H9 (cell line): ENCODE measurements around the gene HILPDA. TPM values are rescaled to one million over a fixed set of nuclear protein-coding genes. Genes with fewer than 3 reads are reported as not detected.

Source experiments
- DNase-seq: peaks from one replicate; pipeline ENCODE4 v3.0.0-alpha.2; 2017
- H2AFZ ChIP-seq: one replicate; pipeline ENCODE4 v1.6.1; 2013; ENCODE audit warnings: mild to moderate bottlenecking, low read length, control low read depth, moderate library complexity
- H2AK5ac ChIP-seq: 2 replicates; pipeline ENCODE4 v1.6.1; 2013; ENCODE audit warnings: low read length, control low read depth, mixed read lengths; ENCODE audit not compliant: insufficient read length
- H2BK120ac ChIP-seq: one replicate; pipeline ENCODE4 v1.6.1; 2013; ENCODE audit warnings: low read depth, mild to moderate bottlenecking, low read length, control low read depth, inconsistent platforms; ENCODE audit not compliant: poor library complexity, severe bottlenecking
- H2BK12ac ChIP-seq: 2 replicates; pipeline ENCODE4 v1.6.1; 2013; ENCODE audit warnings: low read length, control low read depth, mixed read lengths, low read depth; ENCODE audit not compliant: insufficient read length
- H2BK15ac ChIP-seq: 2 replicates; pipeline ENCODE4 v1.6.1; 2013; ENCODE audit warnings: low read depth, low read length, control low read depth
- H2BK20ac ChIP-seq: one replicate; pipeline ENCODE4 v1.6.1; 2013; ENCODE audit warnings: low read depth, mild to moderate bottlenecking, low read length, control low read depth, inconsistent platforms; ENCODE audit not compliant: poor library complexity, severe bottlenecking
- H2BK5ac ChIP-seq: 2 replicates; pipeline ENCODE4 v1.6.1; 2013; ENCODE audit warnings: low read length, control low read depth, mixed read lengths; ENCODE audit not compliant: insufficient read length
- H3K14ac ChIP-seq: 2 replicates; pipeline ENCODE4 v1.6.1; 2013; ENCODE audit warnings: low read length, control low read depth; ENCODE audit not compliant: insufficient read depth
- H3K18ac ChIP-seq: 2 replicates; pipeline ENCODE4 v1.6.1; 2013; ENCODE audit warnings: low read depth, mild to moderate bottlenecking, mixed read lengths, low read length, control low read depth; ENCODE audit not compliant: insufficient read length
- H3K23ac ChIP-seq: 2 replicates; pipeline ENCODE4 v1.6.1; 2013; ENCODE audit warnings: low read length, control low read depth, mixed read lengths, low read depth; ENCODE audit not compliant: insufficient read length
- H3K23me2 ChIP-seq: 2 replicates; pipeline ENCODE4 v1.6.1; 2013; ENCODE audit warnings: low read depth, mild to moderate bottlenecking, mixed read lengths, low read length, control low read depth; ENCODE audit not compliant: insufficient read length, poor library complexity, severe bottlenecking
- H3K27ac ChIP-seq: 2 replicates; pipeline ENCODE4 v1.5.1; 2013; ENCODE audit warnings: low read length, control low read depth, mixed read lengths, low read depth; ENCODE audit not compliant: insufficient read length
- H3K27me3 ChIP-seq: 2 replicates; pipeline ENCODE4 v1.6.1; 2013; ENCODE audit warnings: low read length, control low read depth, inconsistent platforms; ENCODE audit not compliant: insufficient read depth
- H3K4ac ChIP-seq: 2 replicates; pipeline ENCODE4 v1.6.1; 2013; ENCODE audit warnings: low read depth, mild to moderate bottlenecking, control low read depth, inconsistent platforms, low read length, moderate library complexity
- H3K4me1 ChIP-seq: 2 replicates; pipeline ENCODE4 v1.6.1; 2013; ENCODE audit warnings: low read length, control low read depth, inconsistent platforms; ENCODE audit not compliant: insufficient read depth
- H3K4me2 ChIP-seq: 2 replicates; pipeline ENCODE4 v1.6.1; 2013; ENCODE audit warnings: low read length, control low read depth, mixed read lengths; ENCODE audit not compliant: insufficient read length, insufficient read depth
- H3K56ac ChIP-seq: 2 replicates; pipeline ENCODE4 v1.6.1; 2013; ENCODE audit warnings: low read depth, mild to moderate bottlenecking, mixed read lengths, low read length, control low read depth; ENCODE audit not compliant: insufficient read length
- H3K79me1 ChIP-seq: 2 replicates; pipeline ENCODE4 v1.6.1; 2013; ENCODE audit warnings: low read depth, mild to moderate bottlenecking, moderate library complexity, low read length, control low read depth, inconsistent platforms; ENCODE audit not compliant: insufficient read depth, poor library complexity, severe bottlenecking
- H3K79me2 ChIP-seq: 2 replicates; pipeline ENCODE4 v1.6.1; 2013; ENCODE audit warnings: low read length, control low read depth, inconsistent platforms; ENCODE audit not compliant: insufficient read depth
- H3K9ac ChIP-seq: 2 replicates; pipeline ENCODE4 v1.6.1; 2013; ENCODE audit warnings: low read length, control low read depth, mixed read lengths; ENCODE audit not compliant: insufficient read length; ENCODE audit errors: extremely low read depth
- H3K9me3 ChIP-seq: one replicate; pipeline ENCODE4 v1.6.1; 2013; ENCODE audit warnings: low read depth, low read length, inconsistent platforms; ENCODE audit not compliant: control insufficient read depth
- H3T11ph ChIP-seq: one replicate; pipeline ENCODE4 v1.6.1; 2013; ENCODE audit warnings: mild to moderate bottlenecking, low read length, control low read depth, inconsistent platforms
- H4K20me1 ChIP-seq: one replicate; pipeline ENCODE4 v1.6.1; 2013; ENCODE audit not compliant: control insufficient read depth, insufficient read length, insufficient read depth
- H4K5ac ChIP-seq: 2 replicates; pipeline ENCODE4 v1.6.1; 2013; ENCODE audit warnings: low read depth, mild to moderate bottlenecking, mixed read lengths, low read length, control low read depth; ENCODE audit not compliant: insufficient read length
- H4K8ac ChIP-seq: replicated peaks from 2 replicates; pipeline ENCODE4 v1.6.1; 2013; ENCODE audit warnings: low read length, control low read depth, mixed read lengths, low read depth; ENCODE audit not compliant: insufficient read length
- H4K91ac ChIP-seq: 2 replicates; pipeline ENCODE4 v1.6.1; 2013; ENCODE audit warnings: low read depth, mild to moderate bottlenecking, moderate library complexity, mixed read lengths, low read length, control low read depth; ENCODE audit not compliant: insufficient read length
- H3K27ac Mint-ChIP-seq, 3 experiments: 2 replicates in 2 of 3; 3 replicates in 1 of 3; pipeline ENCODE4 v1.8.0; 2020 to 2021; ENCODE audit warnings: mixed read lengths in 3 of 3, mild to moderate bottlenecking in 1 of 3, moderate library complexity in 1 of 3
- H3K27me3 Mint-ChIP-seq: 2 replicates; pipeline ENCODE4 v1.8.0; 2021; ENCODE audit warnings: low read depth, mild to moderate bottlenecking, moderate library complexity, mixed read lengths
- H3K36me3 Mint-ChIP-seq, 3 experiments: 2 replicates in 2 of 3; 3 replicates in 1 of 3; pipeline ENCODE4 v1.8.0; 2020 to 2021; ENCODE audit warnings: low read depth in 3 of 3, mixed read lengths in 3 of 3; ENCODE audit not compliant: insufficient read depth in 1 of 3
- H3K4me1 Mint-ChIP-seq, 2 experiments: 2 replicates each; pipeline ENCODE4 v1.8.0; 2020; ENCODE audit warnings: mixed read lengths in 2 of 2
- H3K4me3 Mint-ChIP-seq, 2 experiments: 2 replicates in 1 of 2; 3 replicates in 1 of 2; pipeline ENCODE4 v1.8.0; 2020 to 2021; ENCODE audit warnings: mild to moderate bottlenecking in 2 of 2, mixed read lengths in 2 of 2, moderate library complexity in 1 of 2
- H3K9me3 Mint-ChIP-seq, 2 experiments: 2 replicates in 1 of 2; 3 replicates in 1 of 2; pipeline ENCODE4 v1.8.0; 2020; ENCODE audit warnings: mild to moderate bottlenecking in 2 of 2, mixed read lengths in 2 of 2, moderate library complexity in 1 of 2
- CTCF ChIP-seq: fragments of 200-600 bp; sonication (generic); conservative IDR thresholded peaks from 3 replicates; pipeline ENCODE4 v1.8.0; 2021; ENCODE audit warnings: antibody characterized with exemption, mild to moderate bottlenecking
- WGBS: extraction: QIAGEN DNeasy Blood & Tissue Kit; methylation state at CpG from one replicate; pipeline ENCODE4 v1.1.7; 2013; ENCODE audit warnings: missing lambda C conversion rate, low lambda C conversion rate, mixed read lengths; ENCODE audit not compliant: insufficient read length; ENCODE audit errors: extremely low coverage; 5-methylcytosine and 5-hydroxymethylcytosine counted together
- total RNA-seq: library from RNA; stranded (reverse); gene quantifications from 2 replicates; pipeline ENCODE4 v1.2.1, GENCODE V29; 2021

Gene HILPDA
- total RNA-seq, 1 experiment from 2014 or later: 23.3 TPM

- Mint-ChIP-seq H3K4me3 (peak overlapping the region; percentile 96 to 99), H3K36me3 (peaks cover 13 to 22% (median 19%) of the 10 kb centered on the region in 3 experiments), H3K27me3 (peaks cover 15% of the 10 kb centered on the region), H3K4me1 (peaks cover 49 to 67% of the 10 kb centered on the region in 2 experiments), H3K9me3 (no peaks in the 10 kb centered on the region), H3K27ac (peak overlapping the region in 2 of 3 experiments; percentile 24 to 87; a peak in 2 of 7 replicates)
- no peak overlapping the region for H4K5ac ChIP-seq
- no peak overlapping the region for H3K23ac ChIP-seq
- no peaks in the 10 kb centered on the region for H3K4me1 ChIP-seq
- H4K20me1 ChIP-seq: no peaks in the 10 kb centered on the region
- peak overlapping the region; percentile 78 for H3K4me2 ChIP-seq
- H3K23me2 ChIP-seq: peaks cover 6% of the 10 kb centered on the region
- H3K9me3 ChIP-seq: no peaks in the 10 kb centered on the region
- no peak overlapping the region for H3T11ph ChIP-seq
- H3K79me2 ChIP-seq: peaks cover 9% of the 10 kb centered on the region; the same call in 1 of the 2 replicates
- H2AK5ac ChIP-seq: no peak overlapping the region
- H3K56ac ChIP-seq: no peak overlapping the region
- no peak for DNase-seq
- no peak overlapping the region for H3K4ac ChIP-seq
- no peak overlapping the region for H3K9ac ChIP-seq
- no peak; the same call in 2 of the 3 replicates for TF ChIP-seq CTCF
- H3K27me3 ChIP-seq: no peaks in the 10 kb centered on the region
- H2BK20ac ChIP-seq: no peak overlapping the region
- no peak overlapping the region for H2BK5ac ChIP-seq
- H2BK15ac ChIP-seq: no peak overlapping the region
- H3K27ac ChIP-seq: no peak overlapping the region
- no peak overlapping the region for H2BK12ac ChIP-seq
- H2BK120ac ChIP-seq: no peak overlapping the region
- no peaks in the 10 kb centered on the region for H3K79me1 ChIP-seq
- no CpG with 5 or more reads among the region's 25 CpGs for WGBS
- no peak overlapping the region for H3K18ac ChIP-seq
- no peak overlapping the region for H4K8ac ChIP-seq
- H3K14ac ChIP-seq: no peak overlapping the region
- H4K91ac ChIP-seq: no peak overlapping the region
- H2AFZ ChIP-seq: no peak overlapping the region
These were observed 703 bp upstream of the HILPDA start for GRCh38 chr7:128454808-128455542.
